Measurements from ENCODE around the gene CLCNKA.

Gene CLCNKA

DNA sequence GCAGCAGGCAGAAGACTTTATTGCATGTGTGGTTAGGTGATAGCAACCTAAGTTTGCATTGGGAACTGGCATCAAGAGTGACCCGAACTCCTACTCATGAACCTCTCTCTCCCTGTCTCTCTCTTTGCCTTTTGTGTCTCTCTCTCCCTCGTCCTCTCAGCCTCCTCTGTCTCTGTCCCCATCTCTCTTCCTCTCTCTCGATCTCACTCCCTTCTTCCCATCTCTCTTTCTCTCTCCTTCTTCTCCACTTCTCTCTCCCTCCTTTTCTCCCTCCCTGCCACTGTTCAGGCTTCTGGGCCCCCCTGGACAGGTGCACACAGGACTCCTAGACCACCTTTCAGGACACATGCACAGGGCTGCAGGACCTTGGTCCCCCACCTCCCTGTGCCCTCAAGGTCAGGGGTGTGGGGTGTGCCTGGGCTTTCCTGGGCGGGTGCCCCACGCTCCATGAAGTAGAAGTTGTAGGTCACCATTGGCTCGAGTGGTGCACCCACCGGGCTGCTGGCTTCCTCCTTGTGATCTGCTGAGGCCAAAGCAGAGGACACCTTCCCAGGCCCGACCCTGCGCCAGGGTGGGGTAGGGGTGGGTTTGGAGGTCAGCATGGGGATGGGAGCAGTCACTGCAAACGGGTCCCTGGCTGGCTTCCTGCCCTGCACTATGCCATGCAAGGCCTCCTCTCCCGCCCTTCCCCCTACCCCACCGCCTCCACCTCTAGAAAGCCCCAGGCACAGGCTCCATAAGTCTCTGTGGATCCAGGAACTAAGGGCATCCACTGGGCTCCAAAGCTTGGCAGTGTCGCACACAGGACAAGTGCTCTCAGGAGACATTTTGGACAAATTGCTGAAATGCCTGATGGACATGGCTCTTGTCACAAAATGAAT lies 32.7 kb upstream of the CLCNKA start:
- TF ChIP-seq, protein P1, sequence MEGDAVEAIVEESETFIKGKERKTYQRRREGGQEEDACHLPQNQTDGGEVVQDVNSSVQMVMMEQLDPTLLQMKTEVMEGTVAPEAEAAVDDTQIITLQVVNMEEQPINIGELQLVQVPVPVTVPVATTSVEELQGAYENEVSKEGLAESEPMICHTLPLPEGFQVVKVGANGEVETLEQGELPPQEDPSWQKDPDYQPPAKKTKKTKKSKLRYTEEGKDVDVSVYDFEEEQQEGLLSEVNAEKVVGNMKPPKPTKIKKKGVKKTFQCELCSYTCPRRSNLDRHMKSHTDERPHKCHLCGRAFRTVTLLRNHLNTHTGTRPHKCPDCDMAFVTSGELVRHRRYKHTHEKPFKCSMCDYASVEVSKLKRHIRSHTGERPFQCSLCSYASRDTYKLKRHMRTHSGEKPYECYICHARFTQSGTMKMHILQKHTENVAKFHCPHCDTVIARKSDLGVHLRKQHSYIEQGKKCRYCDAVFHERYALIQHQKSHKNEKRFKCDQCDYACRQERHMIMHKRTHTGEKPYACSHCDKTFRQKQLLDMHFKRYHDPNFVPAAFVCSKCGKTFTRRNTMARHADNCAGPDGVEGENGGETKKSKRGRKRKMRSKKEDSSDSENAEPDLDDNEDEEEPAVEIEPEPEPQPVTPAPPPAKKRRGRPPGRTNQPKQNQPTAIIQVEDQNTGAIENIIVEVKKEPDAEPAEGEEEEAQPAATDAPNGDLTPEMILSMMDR (IDR thresholded peaks at IDR 0.05; ENCODE audit: insufficient read depth, low read length, poor library complexity, severe bottlenecking): no peak
- no peak for DNase-seq (ENCODE audit: extremely low read depth, insufficient read length)
- no peaks in the 10 kb centered on the region for H3K36me3 ChIP-seq (ENCODE audit: control insufficient read depth, insufficient read depth, low read length)
- H3K27me3 ChIP-seq (replicated peaks; ENCODE audit: control insufficient read depth, insufficient read depth, low read length): no peaks in the 10 kb centered on the region; the same call in 1 of the 2 replicates
- no peak overlapping the region for H3K4me3 ChIP-seq (replicated peaks; ENCODE audit: low read depth, low read length)

- no peak for DNase-seq (ENCODE audit: extremely low read depth, insufficient read length)
- Histone ChIP-seq H3K36me3 (ENCODE audit: control insufficient read depth, insufficient read depth, low read length) (no peaks in the 10 kb centered on the region), H3K4me3 (replicated peaks; ENCODE audit: low read depth, low read length) (no peak overlapping the region), H3K27me3 (replicated peaks; ENCODE audit: control insufficient read depth, insufficient read depth, low read length) (no peaks in the 10 kb centered on the region; the same call in 1 of the 2 replicates)
- TF ChIP-seq, protein P1 (IDR thresholded peaks at IDR 0.05; ENCODE audit: insufficient read depth, low read length, poor library complexity, severe bottlenecking): no peak
Observed at GRCh38 chr1:15989776-15990175, 32.1 kb upstream of the CLCNKA start.

- TF ChIP-seq, protein P1 (IDR thresholded peaks at IDR 0.05; ENCODE audit: insufficient read depth, low read length, poor library complexity, severe bottlenecking): no peak
- no peaks in the 10 kb centered on the region for H3K36me3 ChIP-seq (ENCODE audit: control insufficient read depth, insufficient read depth, low read length)
- no peak overlapping the region for H3K4me3 ChIP-seq (replicated peaks; ENCODE audit: low read depth, low read length)
- H3K27me3 ChIP-seq (replicated peaks; ENCODE audit: control insufficient read depth, insufficient read depth, low read length): no peaks in the 10 kb centered on the region; the same call in 1 of the 2 replicates
- no peak for DNase-seq (ENCODE audit: extremely low read depth, insufficient read length)
Observed at GRCh38 chr1:15991427-15992186, 30.2 kb upstream of the CLCNKA start.

DNA sequence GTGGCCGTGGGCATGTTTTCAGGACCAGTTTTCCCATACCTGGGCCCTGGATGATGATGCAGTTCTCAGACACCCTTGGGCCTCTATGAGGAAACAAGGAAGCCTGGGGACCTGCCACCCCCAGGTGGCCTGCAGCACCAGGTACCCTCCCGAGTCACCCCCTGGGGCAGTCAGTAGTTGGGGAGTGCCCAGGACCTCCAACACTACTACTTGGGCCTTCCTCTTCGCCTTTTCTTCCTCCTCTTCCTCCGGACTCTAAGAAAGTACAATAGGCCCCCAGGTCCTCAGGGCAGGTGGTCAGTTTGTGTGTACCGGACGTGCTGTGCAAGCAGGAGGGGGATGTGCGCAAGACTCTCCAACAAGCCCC lies 29.7 kb upstream of the CLCNKA start:
- TF ChIP-seq, protein P1 (IDR thresholded peaks at IDR 0.05; ENCODE audit: insufficient read depth, low read length, poor library complexity, severe bottlenecking): no peak
- H3K36me3 ChIP-seq (ENCODE audit: control insufficient read depth, insufficient read depth, low read length): no peaks in the 10 kb centered on the region
- no peaks in the 10 kb centered on the region; the same call in 1 of the 2 replicates for H3K27me3 ChIP-seq (replicated peaks; ENCODE audit: control insufficient read depth, insufficient read depth, low read length)
- H3K4me3 ChIP-seq (replicated peaks; ENCODE audit: low read depth, low read length): no peak overlapping the region
- DNase-seq (ENCODE audit: extremely low read depth, insufficient read length): no peak

GRCh38 chr1:15992582-15993500 lies 29.0 kb upstream of the CLCNKA start:
- Histone ChIP-seq H3K36me3 (ENCODE audit: control insufficient read depth, insufficient read depth, low read length) (no peaks in the 10 kb centered on the region), H3K27me3 (replicated peaks; ENCODE audit: control insufficient read depth, insufficient read depth, low read length) (peaks cover 3% of the 10 kb centered on the region), H3K4me3 (replicated peaks; ENCODE audit: low read depth, low read length) (no peak overlapping the region)
- DNase-seq (ENCODE audit: extremely low read depth, insufficient read length): no peak
- TF ChIP-seq, protein P1 (IDR thresholded peaks at IDR 0.05; ENCODE audit: insufficient read depth, low read length, poor library complexity, severe bottlenecking): no peak

Data from GM06990 (cell line).